Measurements from ENCODE around the gene LIM2.

DNA sequence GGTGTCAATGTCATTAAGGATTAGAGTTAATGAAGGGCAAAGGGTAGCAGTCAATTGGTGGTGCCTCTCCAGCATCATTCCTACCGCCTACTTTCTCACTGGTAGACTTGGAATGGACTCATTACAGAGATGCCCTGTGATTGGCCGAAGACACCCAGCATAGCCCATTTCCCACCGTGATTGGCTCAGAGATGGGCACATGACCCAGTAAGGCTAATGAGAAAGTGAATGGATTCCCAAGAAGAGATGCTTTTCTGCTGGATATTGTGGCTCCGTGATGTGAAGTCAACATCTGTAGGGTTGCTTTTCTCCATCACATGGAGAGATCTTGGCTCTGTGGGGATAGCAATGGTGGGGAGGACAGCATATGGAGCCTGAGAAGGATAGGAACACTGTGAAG is 57.4 kb downstream of the LIM2 start:
- TF ChIP-seq ZNF384 (IDR thresholded peaks at IDR 0.05) = no peak
- TF ChIP-seq BHLHE40 (IDR thresholded peaks at IDR 0.05; ENCODE audit: borderline replicate concordance) = no peak
- no peak for TF ChIP-seq FOXA1 (IDR thresholded peaks at IDR 0.05)
- TF ChIP-seq FOXM1 (IDR thresholded peaks at IDR 0.05; ENCODE audit: borderline replicate concordance) = no peak
- TF ChIP-seq, protein P1, sequence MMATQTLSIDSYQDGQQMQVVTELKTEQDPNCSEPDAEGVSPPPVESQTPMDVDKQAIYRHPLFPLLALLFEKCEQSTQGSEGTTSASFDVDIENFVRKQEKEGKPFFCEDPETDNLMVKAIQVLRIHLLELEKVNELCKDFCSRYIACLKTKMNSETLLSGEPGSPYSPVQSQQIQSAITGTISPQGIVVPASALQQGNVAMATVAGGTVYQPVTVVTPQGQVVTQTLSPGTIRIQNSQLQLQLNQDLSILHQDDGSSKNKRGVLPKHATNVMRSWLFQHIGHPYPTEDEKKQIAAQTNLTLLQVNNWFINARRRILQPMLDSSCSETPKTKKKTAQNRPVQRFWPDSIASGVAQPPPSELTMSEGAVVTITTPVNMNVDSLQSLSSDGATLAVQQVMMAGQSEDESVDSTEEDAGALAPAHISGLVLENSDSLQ (IDR thresholded peaks at IDR 0.05) = no peak
- no peak for TF ChIP-seq SP1 (IDR thresholded peaks at IDR 0.05)
- TF ChIP-seq SUZ12 (IDR thresholded peaks at IDR 0.05) = no peak

Measured in HEK293T (cell line).